Measurements from ENCODE around the gene MGMT. TPM values are rescaled to one million over a fixed set of nuclear protein-coding genes. Genes with fewer than 3 reads are reported as not detected.

MGMT gene
- total and polyA plus RNA-seq, 9 of the 15 experiments (the other 6 are each of a cell fraction or from before 2014, with no cell fraction given) = 0.03 to 0.29 (median 0.11) TPM; not detected in 4

GRCh38 chr10:129704786-129705525 lies 237.9 kb downstream of the MGMT start:
- Histone ChIP-seq H3K4me2 (ENCODE audit: insufficient read depth, low read length) (no peak overlapping the region), H3K9me3 (replicated peaks; ENCODE audit: control insufficient read depth, insufficient read depth, low read depth, low read length) (no peaks in the 10 kb centered on the region), H2AFZ (ENCODE audit: low read depth, low read length) (no peak overlapping the region), H4K20me1 (replicated peaks; ENCODE audit: control insufficient read depth, insufficient read depth, low read length) (no peaks in the 10 kb centered on the region), H3K27me3 (ENCODE audit: control insufficient read depth in 2 of 2, insufficient read depth in 2 of 2, low read length in 2 of 2) (peaks cover 3 to 57% of the 10 kb centered on the region in 2 experiments; a peak in 3 of 5 replicates), H3K79me2 (ENCODE audit: control insufficient read depth, insufficient read depth, low read length) (no peaks in the 10 kb centered on the region), H3K27ac (ENCODE audit: extremely low read depth, low read depth, low read length) (no peak overlapping the region), H3K9ac (ENCODE audit: insufficient read depth in 1 of 2, low read depth in 2 of 2, low read length in 2 of 2) (no peak overlapping the region), H3K4me1 (replicated peaks in 1 of 2; ENCODE audit: control insufficient read depth in 2 of 2, insufficient read depth in 2 of 2, low read length in 2 of 2) (no peaks in the 10 kb centered on the region), H3K9me1 (ENCODE audit: control insufficient read depth, insufficient read depth, low read length) (no peaks in the 10 kb centered on the region), H3K4me3 (no peak overlapping the region), H3K36me3 (ENCODE audit: control insufficient read depth, insufficient read depth, low read length) (no peaks in the 10 kb centered on the region)
- ATAC-seq (no peak), DNase-seq (ENCODE audit: extremely low read depth in 1 of 4, low spot score in 3 of 4) (no peak), FAIRE-seq (no peak)
- 0% methylated on average over 14 of the region's 25 CpGs for WGBS (ENCODE audit: insufficient coverage, low coverage, missing lambda C conversion rate)
- in situ Hi-C loops (cut with MboI) (no loop called here), intact Hi-C loops (cut with micrococcal nuclease) (no loop called here)
- CTCF ChIA-PET (ENCODE audit: low intra/inter-chr PET ratio) = no interaction called here
- BruUV-seq (replicated peaks) = no TSS peak
- POLR2A ChIA-PET = interaction anchor here (0.5 kb wide), 1 partner anchor 50 kb away, joined by 3 read pairs; no protein-coding TSS in a partner anchor
- TF ChIP-seq CHD7 (IDR thresholded peaks at IDR 0.05; ENCODE audit: low read depth, low read length) (no peak), JUNB (CRISPR knock-in tag; conservative IDR thresholded peaks at IDR 0.05) (no peak), SMARCB1 (IDR thresholded peaks at IDR 0.05; ENCODE audit: insufficient read length, low read depth) (no peak), EP300 (IDR thresholded peaks at IDR 0.05; ENCODE audit: low read length) (no peak), NONO (IDR thresholded peaks at IDR 0.05; ENCODE audit: low read depth in 2 of 2, low read length in 1 of 2) (no peak), RUNX1 (IDR thresholded peaks at IDR 0.05; ENCODE audit: low read depth) (no peak), ZNF274 (IDR thresholded peaks at IDR 0.05; ENCODE audit: borderline replicate concordance, low read depth, low read length) (no peak), MYC (IDR thresholded peaks at IDR 0.05; ENCODE audit: low read depth, low read length) (no peak), MYC (CRISPR knock-in tag; IDR thresholded peaks at IDR 0.05; ENCODE audit: borderline replicate concordance, low read depth) (no peak), ESRRB (CRISPR knock-in tag; IDR thresholded peaks at IDR 0.05; ENCODE audit: borderline replicate concordance) (no peak), HEY1 (CRISPR knock-in tag; IDR thresholded peaks at IDR 0.05; ENCODE audit: borderline replicate concordance) (no peak), RFX1 (IDR thresholded peaks at IDR 0.05) (no peak)

Measured in K562 (cell line).